ENCODE results near the gene DEGS2. TPM values are rescaled to one million over a fixed set of nuclear protein-coding genes. Genes with fewer than 3 reads are reported as not detected.

Gene DEGS2
- total and polyA plus RNA-seq, 2 donors from 2014 or later = 25.1 to 28.7 TPM

GRCh38 chr14:100130521-100130920 is 28.9 kb downstream of the DEGS2 start:
- no peak overlapping the region for H3K27ac ChIP-seq (ENCODE audit: low read depth in 2 of 2, low read length in 2 of 2)
- no peak for FAIRE-seq
- H3K4me3 ChIP-seq (ENCODE audit: low read length in 3 of 3) = no peak overlapping the region
- no peak for TF ChIP-seq CTCF (IDR thresholded peaks at IDR 0.05; ENCODE audit: borderline replicate concordance, extremely low read depth, insufficient read depth)
- no peaks in the 10 kb centered on the region for H3K4me1 ChIP-seq (ENCODE audit: control insufficient read depth in 2 of 3, insufficient read depth in 2 of 3, low read depth in 1 of 3, low read length in 3 of 3)
- intact Hi-C loops (cut with DNase I) = no loop called here
- no peak for DNase-seq
- no peaks in the 10 kb centered on the region for H3K9me3 ChIP-seq (ENCODE audit: control insufficient read depth in 2 of 3, insufficient read depth in 1 of 3, low read length in 3 of 3)
- H3K36me3 ChIP-seq (ENCODE audit: control insufficient read depth in 2 of 3, insufficient read depth in 3 of 3, low read length in 3 of 3) = peaks cover 2 to 11% (median 4%) of the 10 kb centered on the region in 3 donors
- H3K27me3 ChIP-seq (ENCODE audit: control insufficient read depth, insufficient read depth, low read length) = no peaks in the 10 kb centered on the region
- H3K9ac ChIP-seq (ENCODE audit: low read length in 3 of 3) = no peak overlapping the region

- no peak overlapping the region for H3K9ac ChIP-seq (ENCODE audit: low read length in 3 of 3)
- no peaks in the 10 kb centered on the region for H3K4me1 ChIP-seq (ENCODE audit: control insufficient read depth in 2 of 3, insufficient read depth in 2 of 3, low read depth in 1 of 3, low read length in 3 of 3)
- H3K36me3 ChIP-seq (ENCODE audit: control insufficient read depth in 2 of 3, insufficient read depth in 3 of 3, low read length in 3 of 3) = peaks cover 3 to 11% (median 4%) of the 10 kb centered on the region in 3 donors
- H3K9me3 ChIP-seq (ENCODE audit: control insufficient read depth in 2 of 3, insufficient read depth in 1 of 3, low read length in 3 of 3) = no peaks in the 10 kb centered on the region
- no peak for FAIRE-seq
- H3K27me3 ChIP-seq (ENCODE audit: control insufficient read depth, insufficient read depth, low read length) = no peaks in the 10 kb centered on the region
- no peak for DNase-seq
- no peak for TF ChIP-seq CTCF (IDR thresholded peaks at IDR 0.05; ENCODE audit: borderline replicate concordance, extremely low read depth, insufficient read depth)
- no peak overlapping the region for H3K4me3 ChIP-seq (ENCODE audit: low read length in 3 of 3)
- intact Hi-C loops (cut with DNase I) = no loop called here
- no peak overlapping the region for H3K27ac ChIP-seq (ENCODE audit: low read depth in 2 of 2, low read length in 2 of 2)
Observed at GRCh38 chr14:100129161-100129589, 30.3 kb downstream of the DEGS2 start.

- FAIRE-seq = no peak
- no peak overlapping the region for H3K4me3 ChIP-seq (ENCODE audit: low read length in 3 of 3)
- no peaks in the 10 kb centered on the region for H3K4me1 ChIP-seq (ENCODE audit: control insufficient read depth in 2 of 3, insufficient read depth in 2 of 3, low read depth in 1 of 3, low read length in 3 of 3)
- H3K27ac ChIP-seq (ENCODE audit: low read depth in 2 of 2, low read length in 2 of 2) = no peak overlapping the region
- H3K9ac ChIP-seq (ENCODE audit: low read length in 3 of 3) = no peak overlapping the region
- no peaks in the 10 kb centered on the region for H3K9me3 ChIP-seq (ENCODE audit: control insufficient read depth in 2 of 3, insufficient read depth in 1 of 3, low read length in 3 of 3)
- DNase-seq = no peak
- TF ChIP-seq CTCF (IDR thresholded peaks at IDR 0.05; ENCODE audit: borderline replicate concordance, extremely low read depth, insufficient read depth) = no peak
- no peaks in the 10 kb centered on the region for H3K27me3 ChIP-seq (ENCODE audit: control insufficient read depth, insufficient read depth, low read length)
- intact Hi-C loops (cut with DNase I) = no loop called here
- peaks cover 3 to 13% (median 4%) of the 10 kb centered on the region in 3 donors for H3K36me3 ChIP-seq (ENCODE audit: control insufficient read depth in 2 of 3, insufficient read depth in 3 of 3, low read length in 3 of 3)
Observed at GRCh38 chr14:100128688-100129087, 30.8 kb downstream of the DEGS2 start.

- DNase-seq (no peak), FAIRE-seq (no peak)
- no peaks in the 10 kb centered on the region for H3K27me3 ChIP-seq (ENCODE audit: control insufficient read depth, insufficient read depth, low read length)
- no peak overlapping the region for H3K9ac ChIP-seq (ENCODE audit: low read length in 3 of 3)
- no peak overlapping the region for H3K27ac ChIP-seq (ENCODE audit: low read depth in 2 of 2, low read length in 2 of 2)
- intact Hi-C loops (cut with DNase I) = no loop called here
- H3K4me3 ChIP-seq (ENCODE audit: low read length in 3 of 3) = no peak overlapping the region
- H3K4me1 ChIP-seq (ENCODE audit: control insufficient read depth in 2 of 3, insufficient read depth in 2 of 3, low read depth in 1 of 3, low read length in 3 of 3) = no peaks in the 10 kb centered on the region
- H3K9me3 ChIP-seq (ENCODE audit: control insufficient read depth in 2 of 3, insufficient read depth in 1 of 3, low read length in 3 of 3) = no peaks in the 10 kb centered on the region
- peaks cover 3 to 13% (median 4%) of the 10 kb centered on the region in 3 donors for H3K36me3 ChIP-seq (ENCODE audit: control insufficient read depth in 2 of 3, insufficient read depth in 3 of 3, low read length in 3 of 3)
- TF ChIP-seq CTCF (IDR thresholded peaks at IDR 0.05; ENCODE audit: borderline replicate concordance, extremely low read depth, insufficient read depth) = no peak
Observed at GRCh38 chr14:100127853-100128455, 31.5 kb downstream of the DEGS2 start.
